Activated naive CD4-positive, alpha-beta T cell treated with anti-CD3 and anti-CD28 coated beads, Interleukin-2, amount 50 U/mL, for 24 hours (primary cell): ENCODE results near the gene HS6ST2.

Source experiments
- H3K27ac Mint-ChIP-seq: one replicate; pipeline ENCODE4 v1.8.0; 2021; ENCODE audit warnings: mild to moderate bottlenecking, mixed read lengths
- H3K27me3 Mint-ChIP-seq: one replicate; pipeline ENCODE4 v1.8.0; 2021; ENCODE audit warnings: mixed read lengths
- H3K36me3 Mint-ChIP-seq: one replicate; pipeline ENCODE4 v1.8.0; 2021; ENCODE audit warnings: mixed read lengths
- H3K4me1 Mint-ChIP-seq: one replicate; pipeline ENCODE4 v1.8.0; 2021; ENCODE audit warnings: mixed read lengths
- H3K4me3 Mint-ChIP-seq: one replicate; pipeline ENCODE4 v1.8.0; 2021; ENCODE audit warnings: mild to moderate bottlenecking, mixed read lengths
- H3K9me3 Mint-ChIP-seq: one replicate; pipeline ENCODE4 v1.8.0; 2021; ENCODE audit warnings: mixed read lengths

HS6ST2 gene

GRCh38 chrX:132807411-132808030, 150.9 kb downstream of the HS6ST2 start:
- H3K9me3 Mint-ChIP-seq = no peaks in the 10 kb centered on the region
- H3K4me3 Mint-ChIP-seq = no peak overlapping the region
- H3K27me3 Mint-ChIP-seq = no peaks in the 10 kb centered on the region
- no peaks in the 10 kb centered on the region for H3K36me3 Mint-ChIP-seq
- no peaks in the 10 kb centered on the region for H3K4me1 Mint-ChIP-seq
- H3K27ac Mint-ChIP-seq = no peak overlapping the region

GRCh38 chrX:132802033-132802432, 156.4 kb downstream of the HS6ST2 start:
- H3K4me3 Mint-ChIP-seq = no peak overlapping the region
- no peak overlapping the region for H3K27ac Mint-ChIP-seq
- no peaks in the 10 kb centered on the region for H3K4me1 Mint-ChIP-seq
- H3K27me3 Mint-ChIP-seq = peaks cover 2% of the 10 kb centered on the region
- H3K9me3 Mint-ChIP-seq = no peaks in the 10 kb centered on the region
- no peaks in the 10 kb centered on the region for H3K36me3 Mint-ChIP-seq

- no peaks in the 10 kb centered on the region for H3K9me3 Mint-ChIP-seq
- H3K4me3 Mint-ChIP-seq = no peak overlapping the region
- peaks cover 2% of the 10 kb centered on the region for H3K27me3 Mint-ChIP-seq
- no peak overlapping the region for H3K27ac Mint-ChIP-seq
- H3K36me3 Mint-ChIP-seq = no peaks in the 10 kb centered on the region
- H3K4me1 Mint-ChIP-seq = no peaks in the 10 kb centered on the region
Measured at GRCh38 chrX:132795181-132795580, 163.2 kb downstream of the HS6ST2 start.

GRCh38 chrX:132791714-132792113, 166.7 kb downstream of the HS6ST2 start:
- H3K27me3 Mint-ChIP-seq = no peaks in the 10 kb centered on the region
- H3K4me1 Mint-ChIP-seq = no peaks in the 10 kb centered on the region
- no peaks in the 10 kb centered on the region for H3K36me3 Mint-ChIP-seq
- no peak overlapping the region for H3K27ac Mint-ChIP-seq
- H3K9me3 Mint-ChIP-seq = no peaks in the 10 kb centered on the region
- no peak overlapping the region for H3K4me3 Mint-ChIP-seq

GRCh38 chrX:132790329-132790728, 168.1 kb downstream of the HS6ST2 start:
- H3K36me3 Mint-ChIP-seq = no peaks in the 10 kb centered on the region
- no peaks in the 10 kb centered on the region for H3K4me1 Mint-ChIP-seq
- H3K27me3 Mint-ChIP-seq = no peaks in the 10 kb centered on the region
- H3K4me3 Mint-ChIP-seq = no peak overlapping the region
- no peaks in the 10 kb centered on the region for H3K9me3 Mint-ChIP-seq
- no peak overlapping the region for H3K27ac Mint-ChIP-seq

GRCh38 chrX:132786217-132786616, 172.2 kb downstream of the HS6ST2 start:
- Mint-ChIP-seq H3K4me1 (no peaks in the 10 kb centered on the region), H3K27me3 (no peaks in the 10 kb centered on the region), H3K4me3 (no peak overlapping the region), H3K9me3 (no peaks in the 10 kb centered on the region), H3K27ac (no peak overlapping the region), H3K36me3 (no peaks in the 10 kb centered on the region)

- H3K36me3 Mint-ChIP-seq = no peaks in the 10 kb centered on the region
- H3K4me3 Mint-ChIP-seq = no peak overlapping the region
- no peak overlapping the region for H3K27ac Mint-ChIP-seq
- H3K9me3 Mint-ChIP-seq = no peaks in the 10 kb centered on the region
- no peaks in the 10 kb centered on the region for H3K4me1 Mint-ChIP-seq
- no peaks in the 10 kb centered on the region for H3K27me3 Mint-ChIP-seq
Measured at GRCh38 chrX:132778917-132779316, 179.5 kb downstream of the HS6ST2 start.

- Mint-ChIP-seq H3K4me1 (no peaks in the 10 kb centered on the region), H3K36me3 (no peaks in the 10 kb centered on the region), H3K27me3 (no peaks in the 10 kb centered on the region), H3K9me3 (no peaks in the 10 kb centered on the region), H3K4me3 (no peak overlapping the region), H3K27ac (no peak overlapping the region)
Measured at GRCh38 chrX:132776486-132777210, 181.8 kb downstream of the HS6ST2 start.

- no peaks in the 10 kb centered on the region for H3K27me3 Mint-ChIP-seq
- H3K36me3 Mint-ChIP-seq = no peaks in the 10 kb centered on the region
- no peaks in the 10 kb centered on the region for H3K4me1 Mint-ChIP-seq
- no peaks in the 10 kb centered on the region for H3K9me3 Mint-ChIP-seq
- no peak overlapping the region for H3K4me3 Mint-ChIP-seq
- no peak overlapping the region for H3K27ac Mint-ChIP-seq
Measured at GRCh38 chrX:132775263-132775823, 183.1 kb downstream of the HS6ST2 start.

GRCh38 chrX:132774010-132774714, 184.3 kb downstream of the HS6ST2 start:
- Mint-ChIP-seq H3K27ac (no peak overlapping the region), H3K36me3 (no peaks in the 10 kb centered on the region), H3K9me3 (no peaks in the 10 kb centered on the region), H3K4me1 (no peaks in the 10 kb centered on the region), H3K4me3 (no peak overlapping the region), H3K27me3 (no peaks in the 10 kb centered on the region)

GRCh38 chrX:132769609-132770008, 188.8 kb downstream of the HS6ST2 start:
- Mint-ChIP-seq H3K36me3 (no peaks in the 10 kb centered on the region), H3K27ac (no peak overlapping the region), H3K4me3 (no peak overlapping the region), H3K27me3 (no peaks in the 10 kb centered on the region), H3K4me1 (no peaks in the 10 kb centered on the region), H3K9me3 (no peaks in the 10 kb centered on the region)

GRCh38 chrX:132766452-132766851, 192.0 kb downstream of the HS6ST2 start:
- no peak overlapping the region for H3K27ac Mint-ChIP-seq
- no peaks in the 10 kb centered on the region for H3K27me3 Mint-ChIP-seq
- no peaks in the 10 kb centered on the region for H3K36me3 Mint-ChIP-seq
- H3K4me3 Mint-ChIP-seq = no peak overlapping the region
- H3K9me3 Mint-ChIP-seq = no peaks in the 10 kb centered on the region
- H3K4me1 Mint-ChIP-seq = no peaks in the 10 kb centered on the region

- Mint-ChIP-seq H3K9me3 (no peaks in the 10 kb centered on the region), H3K36me3 (no peaks in the 10 kb centered on the region), H3K4me1 (no peaks in the 10 kb centered on the region), H3K27me3 (no peaks in the 10 kb centered on the region), H3K27ac (no peak overlapping the region), H3K4me3 (no peak overlapping the region)
Measured at GRCh38 chrX:132763528-132763927, 194.9 kb downstream of the HS6ST2 start.

- Mint-ChIP-seq H3K27me3 (no peaks in the 10 kb centered on the region), H3K36me3 (no peaks in the 10 kb centered on the region), H3K9me3 (no peaks in the 10 kb centered on the region), H3K27ac (no peak overlapping the region), H3K4me3 (no peak overlapping the region), H3K4me1 (no peaks in the 10 kb centered on the region)
Measured at GRCh38 chrX:132758759-132759158, 199.7 kb downstream of the HS6ST2 start.

GRCh38 chrX:132757066-132757623, 201.3 kb downstream of the HS6ST2 start:
- Mint-ChIP-seq H3K36me3 (no peaks in the 10 kb centered on the region), H3K4me3 (no peak overlapping the region), H3K9me3 (no peaks in the 10 kb centered on the region), H3K27me3 (no peaks in the 10 kb centered on the region), H3K27ac (no peak overlapping the region), H3K4me1 (no peaks in the 10 kb centered on the region)

GRCh38 chrX:132756439-132756838, 202.0 kb downstream of the HS6ST2 start:
- Mint-ChIP-seq H3K9me3 (no peaks in the 10 kb centered on the region), H3K36me3 (no peaks in the 10 kb centered on the region), H3K27ac (no peak overlapping the region), H3K27me3 (no peaks in the 10 kb centered on the region), H3K4me3 (no peak overlapping the region), H3K4me1 (no peaks in the 10 kb centered on the region)
